SU-DHL-6 (cell line): ENCODE data around the gene C16orf89.

Experiments
- H2AFZ ChIP-seq: fragments of 200-600 bp; sonication (generic); 2 replicates; pipeline ENCODE4 v1.6.1; 2014; ENCODE audit warnings: low read depth, mild to moderate bottlenecking, moderate library complexity, mixed read lengths, antibody characterized with exemption, low read length; ENCODE audit not compliant: severe bottlenecking
- H3F3A ChIP-seq: fragments of 200-600 bp; shearing (Covaris generic); 2 replicates; pipeline ENCODE4 v1.6.0; 2016; ENCODE audit warnings: antibody characterized with exemption, mild to moderate bottlenecking; ENCODE audit not compliant: insufficient read depth
- H3K27ac ChIP-seq: fragments of 200-600 bp; sonication (generic); 2 replicates; pipeline ENCODE4 v1.5.1; 2016; ENCODE audit warnings: low read depth, mild to moderate bottlenecking, low read length, moderate library complexity, mixed read lengths
- H3K27me3 ChIP-seq: fragments of 200-600 bp; sonication (generic), shearing (Covaris generic); 2 replicates; pipeline ENCODE4 v1.6.0; 2014; ENCODE audit warnings: mild to moderate bottlenecking, low read length
- H3K36me3 ChIP-seq: fragments of 200-600 bp; sonication (generic); 2 replicates; pipeline ENCODE4 v1.6.1; 2014; ENCODE audit warnings: mild to moderate bottlenecking, low read length, mixed read lengths
- H3K4me2 ChIP-seq: fragments of 300-600, 200-600 bp; shearing (Covaris generic), sonication (generic); 2 replicates; pipeline ENCODE4 v1.6.0; 2014; ENCODE audit warnings: low read length, low read depth, mild to moderate bottlenecking; ENCODE audit not compliant: poor library complexity, severe bottlenecking
- H3K4me3 ChIP-seq: fragments of 200-600 bp; sonication (generic); 2 replicates; pipeline ENCODE4 v1.5.1; 2014; ENCODE audit warnings: antibody characterized with exemption, low read length, mild to moderate bottlenecking, mixed read lengths; ENCODE audit not compliant: insufficient read depth, poor library complexity, severe bottlenecking
- H3K79me2 ChIP-seq: fragments of 200-600 bp; sonication (generic); 2 replicates; pipeline ENCODE4 v1.6.1; 2014; ENCODE audit warnings: mild to moderate bottlenecking, low read length, moderate library complexity; ENCODE audit not compliant: insufficient read depth
- H3K9ac ChIP-seq: fragments of 200-600 bp; sonication (generic); 2 replicates; pipeline ENCODE4 v1.7.0; 2014; ENCODE audit warnings: mild to moderate bottlenecking, low read length
- H3K9me2 ChIP-seq: fragments of 200-600 bp; sonication (generic); replicated peaks from 2 replicates; pipeline ENCODE4 v1.6.1; 2014; ENCODE audit warnings: low read length; ENCODE audit not compliant: insufficient read depth
- H3K9me3 ChIP-seq: fragments of 200-600 bp; sonication (generic); 2 replicates; pipeline ENCODE4 v1.6.1; 2014; ENCODE audit warnings: low read length, mixed read lengths; ENCODE audit not compliant: insufficient read depth
- H4K20me1 ChIP-seq: fragments of 200-600 bp; sonication (generic); 2 replicates; pipeline ENCODE4 v1.6.1; 2014; ENCODE audit warnings: low read depth, mild to moderate bottlenecking, antibody characterized with exemption, low read length, moderate library complexity, mixed read lengths
- EZH2phosphoT487 ChIP-seq: fragments of 200-600 bp; sonication (generic), shearing (Covaris generic); conservative IDR thresholded peaks from 2 replicates; pipeline ENCODE4 v1.6.1; 2018; ENCODE audit warnings: mild to moderate bottlenecking, antibody characterized with exemption, low read length, moderate library complexity, mixed read lengths
- TF ChIP-seq, protein P1 (sequence below): fragments of 200-600 bp; sonication (generic); IDR thresholded peaks from one replicate; pipeline ENCODE4 v1.5.1; 2017; ENCODE audit warnings: antibody characterized with exemption, mild to moderate bottlenecking, low read length, moderate library complexity; ENCODE audit not compliant: insufficient read depth, poor library complexity, severe bottlenecking

C16orf89 gene

GRCh38 chr16:5041600-5042133 lies 24.1 kb downstream of the C16orf89 start:
- Histone ChIP-seq H3K36me3 (no peaks in the 10 kb centered on the region), H3F3A (no peaks in the 10 kb centered on the region), H3K27me3 (no peaks in the 10 kb centered on the region), H3K9me2 (no peaks in the 10 kb centered on the region), H4K20me1 (no peaks in the 10 kb centered on the region), H3K4me2 (no peak overlapping the region), H3K4me3 (no peak overlapping the region), H3K9me3 (no peaks in the 10 kb centered on the region), H3K27ac (no peak overlapping the region), H2AFZ (no peak overlapping the region), H3K79me2 (no peaks in the 10 kb centered on the region), H3K9ac (no peak overlapping the region)
- no peak for TF ChIP-seq EZH2phosphoT487
- TF ChIP-seq, protein P1, sequence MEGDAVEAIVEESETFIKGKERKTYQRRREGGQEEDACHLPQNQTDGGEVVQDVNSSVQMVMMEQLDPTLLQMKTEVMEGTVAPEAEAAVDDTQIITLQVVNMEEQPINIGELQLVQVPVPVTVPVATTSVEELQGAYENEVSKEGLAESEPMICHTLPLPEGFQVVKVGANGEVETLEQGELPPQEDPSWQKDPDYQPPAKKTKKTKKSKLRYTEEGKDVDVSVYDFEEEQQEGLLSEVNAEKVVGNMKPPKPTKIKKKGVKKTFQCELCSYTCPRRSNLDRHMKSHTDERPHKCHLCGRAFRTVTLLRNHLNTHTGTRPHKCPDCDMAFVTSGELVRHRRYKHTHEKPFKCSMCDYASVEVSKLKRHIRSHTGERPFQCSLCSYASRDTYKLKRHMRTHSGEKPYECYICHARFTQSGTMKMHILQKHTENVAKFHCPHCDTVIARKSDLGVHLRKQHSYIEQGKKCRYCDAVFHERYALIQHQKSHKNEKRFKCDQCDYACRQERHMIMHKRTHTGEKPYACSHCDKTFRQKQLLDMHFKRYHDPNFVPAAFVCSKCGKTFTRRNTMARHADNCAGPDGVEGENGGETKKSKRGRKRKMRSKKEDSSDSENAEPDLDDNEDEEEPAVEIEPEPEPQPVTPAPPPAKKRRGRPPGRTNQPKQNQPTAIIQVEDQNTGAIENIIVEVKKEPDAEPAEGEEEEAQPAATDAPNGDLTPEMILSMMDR, result no peak

DNA sequence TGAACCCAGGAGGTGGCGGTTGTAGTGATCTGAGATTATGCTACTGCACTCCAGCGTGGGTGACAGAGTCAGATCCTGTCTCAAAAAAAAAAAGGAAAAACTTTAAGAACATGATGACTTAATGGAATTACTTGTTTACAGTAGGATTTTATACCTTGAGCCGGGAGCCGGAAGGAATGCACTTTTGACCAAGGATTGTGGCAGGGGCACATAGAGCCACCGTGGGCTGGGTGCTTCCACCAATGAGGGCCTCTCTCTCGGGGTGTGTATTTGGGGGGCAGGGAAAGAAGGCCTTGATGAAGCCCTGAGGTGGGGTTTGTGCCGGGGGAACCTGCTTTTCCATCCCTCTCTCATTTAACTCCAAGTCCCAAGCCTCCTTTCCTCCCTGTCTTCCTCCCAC lies 25.3 kb downstream of the C16orf89 start:
- Histone ChIP-seq H3F3A (no peaks in the 10 kb centered on the region), H3K9me2 (no peaks in the 10 kb centered on the region), H3K9me3 (no peaks in the 10 kb centered on the region), H4K20me1 (no peaks in the 10 kb centered on the region), H3K27me3 (no peaks in the 10 kb centered on the region), H3K36me3 (no peaks in the 10 kb centered on the region), H3K79me2 (no peaks in the 10 kb centered on the region), H2AFZ (no peak overlapping the region), H3K27ac (no peak overlapping the region), H3K9ac (no peak overlapping the region), H3K4me3 (no peak overlapping the region), H3K4me2 (no peak overlapping the region)
- TF ChIP-seq EZH2phosphoT487, result no peak
- TF ChIP-seq, protein P1, result no peak

DNA sequence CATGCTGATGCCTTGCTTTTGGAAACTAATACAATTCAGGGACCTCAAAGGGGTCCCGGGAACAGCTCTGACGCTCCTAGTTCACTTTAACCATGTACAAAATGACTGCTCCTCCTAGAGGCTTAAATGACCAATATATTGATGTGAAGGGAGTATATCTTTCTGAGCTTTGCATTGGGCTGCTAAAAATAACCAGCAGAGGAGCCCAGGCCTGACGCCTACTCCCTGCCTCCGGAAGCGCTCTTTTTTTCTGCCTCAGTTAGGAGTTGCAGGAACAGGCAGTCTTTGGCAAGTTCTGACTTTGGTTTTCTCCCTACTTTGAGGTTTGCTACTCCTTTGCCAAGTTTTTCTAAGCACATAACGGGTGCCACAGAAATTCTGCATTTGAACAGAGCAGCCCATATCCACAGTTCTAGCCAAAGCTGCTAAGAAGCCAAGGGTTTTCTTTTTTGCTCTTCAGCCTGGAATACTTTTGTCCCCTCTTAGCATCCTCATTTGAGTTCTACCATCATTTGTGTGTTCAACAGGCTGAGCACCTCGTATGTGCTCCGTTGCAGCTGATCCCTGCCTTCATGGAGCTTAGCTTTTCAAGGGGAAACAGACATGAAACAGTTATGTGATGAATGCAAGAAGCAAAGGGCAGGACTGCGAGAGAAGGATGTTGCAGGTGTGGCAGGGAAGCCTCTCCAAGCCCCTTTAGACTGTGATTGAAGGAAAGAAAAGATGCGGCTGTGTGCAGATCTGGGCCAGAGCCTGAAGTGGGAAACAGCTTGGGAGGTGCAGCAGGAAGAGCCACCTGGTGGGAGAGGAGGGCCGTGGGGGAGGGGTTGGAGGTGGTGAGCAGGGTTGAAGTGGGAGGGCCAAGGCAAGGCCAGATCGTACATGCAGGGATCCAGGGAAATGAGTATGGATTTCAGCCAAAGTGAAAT lies 29.3 kb downstream of the C16orf89 start:
- Histone ChIP-seq H3K9me2 (no peaks in the 10 kb centered on the region), H3F3A (no peaks in the 10 kb centered on the region), H4K20me1 (no peaks in the 10 kb centered on the region), H3K27ac (no peak overlapping the region), H2AFZ (no peak overlapping the region), H3K4me3 (no peak overlapping the region), H3K9ac (no peak overlapping the region), H3K9me3 (no peaks in the 10 kb centered on the region), H3K27me3 (no peaks in the 10 kb centered on the region), H3K4me2 (no peak overlapping the region), H3K36me3 (no peaks in the 10 kb centered on the region), H3K79me2 (no peaks in the 10 kb centered on the region)
- no peak for TF ChIP-seq EZH2phosphoT487
- TF ChIP-seq, protein P1, result no peak
